ENCODE results near the gene MYH8.

Gene MYH8

DNA sequence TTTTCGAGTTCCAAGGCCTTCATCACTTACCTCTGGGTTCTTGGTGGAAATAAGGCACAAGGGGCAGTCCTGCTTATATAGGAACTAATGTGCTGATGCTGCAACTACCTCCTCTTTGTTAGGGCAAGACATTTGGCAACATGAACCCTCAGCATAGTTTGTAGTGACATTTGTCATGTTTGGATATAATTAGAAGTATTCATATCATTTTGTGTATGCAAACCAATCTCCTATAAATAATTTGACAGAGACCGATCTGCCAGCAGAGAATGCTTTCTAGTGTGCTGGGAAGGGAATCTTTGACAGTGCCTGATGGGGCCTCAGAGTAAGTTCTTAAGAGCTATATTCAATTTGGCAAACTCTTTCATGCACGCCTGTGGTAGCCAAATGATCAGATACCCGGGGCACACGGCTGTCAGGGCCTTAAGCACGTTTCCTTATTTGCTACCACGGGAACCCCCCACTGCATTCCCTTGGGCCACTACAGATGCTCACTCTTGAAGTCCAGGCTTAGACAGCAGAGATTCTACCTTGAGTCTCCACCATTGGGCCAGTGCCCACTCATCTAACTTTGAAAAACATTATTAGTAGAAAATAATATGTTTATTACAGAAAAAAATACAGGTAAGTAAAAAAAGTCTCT lies at the start of gene MYH8:
MYH8 (minus strand) TSS at position 51 of the 643 bp plus-strand sequence. CDS start 1,723 bp downstream, outside the sequence.
- DNase-seq (ENCODE audit: low read depth): no peak

DNA sequence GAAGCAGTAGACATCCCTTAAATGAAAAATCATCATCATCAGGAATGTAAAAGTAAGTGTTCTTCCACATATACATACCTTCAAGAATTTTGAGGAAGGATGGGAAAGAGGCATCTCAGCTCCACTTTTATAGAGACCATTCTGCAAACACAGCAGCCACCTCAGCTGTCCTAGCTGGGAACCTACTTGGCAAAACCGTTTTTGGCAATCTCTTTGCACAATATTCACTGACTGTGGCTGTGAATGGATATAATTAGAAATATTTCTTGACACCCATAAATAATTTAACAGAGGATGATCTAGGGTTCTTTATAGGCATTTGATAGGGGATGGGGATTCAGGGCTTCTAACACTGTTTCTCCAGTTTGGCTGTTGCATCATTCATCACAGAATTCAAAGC lies 47.7 kb upstream of the MYH8 start, which contains the start of gene MYH4:
MYH4 (minus strand) TSS at position 101 of the 400 bp plus-strand sequence. CDS start 2,814 bp downstream, outside the sequence.
- no peak for DNase-seq (ENCODE audit: low read depth)

GRCh38 chr17:10463402-10463801 lies 41.7 kb upstream of the MYH8 start:
- DNase-seq (ENCODE audit: low read depth): no peak

DNA sequence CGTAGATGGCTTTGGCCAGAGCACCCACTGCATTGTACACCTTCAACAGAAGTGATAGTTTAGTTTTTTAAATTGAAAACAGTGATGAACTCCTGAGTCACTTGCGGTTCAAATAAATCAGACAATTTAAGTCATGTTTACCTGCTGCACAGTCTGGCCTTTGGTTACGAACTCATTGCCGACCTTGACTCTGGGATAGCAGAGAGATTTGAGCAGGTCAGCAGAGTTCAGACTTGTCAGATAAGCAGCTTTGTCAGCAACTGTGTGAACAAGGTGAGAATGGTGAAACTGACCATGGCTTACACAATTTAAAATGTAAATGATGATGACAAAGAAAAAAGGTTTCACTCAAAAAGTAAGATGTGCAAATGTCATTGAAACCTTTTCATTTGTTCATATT lies 38.3 kb upstream of the MYH8 start:
- DNase-seq (ENCODE audit: low read depth): no peak

DNA sequence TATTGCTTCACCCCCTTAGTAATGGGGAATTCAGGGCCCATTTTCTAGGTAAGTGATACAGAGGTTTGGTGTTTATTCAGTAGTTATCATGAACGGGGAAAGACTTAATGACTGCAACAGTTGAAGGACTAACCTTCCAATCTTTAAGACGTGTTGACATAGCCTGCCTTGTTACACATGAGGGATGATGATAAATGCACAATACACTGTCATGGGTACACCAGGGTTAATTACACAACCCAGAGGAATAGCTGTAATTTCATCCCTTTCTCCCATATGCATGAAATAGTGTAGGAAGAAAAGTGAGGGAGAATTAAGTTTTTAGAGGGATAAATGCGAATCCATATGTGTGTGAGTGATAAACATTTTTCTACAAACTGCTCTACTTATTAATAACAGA lies 37.0 kb upstream of the MYH8 start:
- DNase-seq (ENCODE audit: low read depth): no peak

DNA sequence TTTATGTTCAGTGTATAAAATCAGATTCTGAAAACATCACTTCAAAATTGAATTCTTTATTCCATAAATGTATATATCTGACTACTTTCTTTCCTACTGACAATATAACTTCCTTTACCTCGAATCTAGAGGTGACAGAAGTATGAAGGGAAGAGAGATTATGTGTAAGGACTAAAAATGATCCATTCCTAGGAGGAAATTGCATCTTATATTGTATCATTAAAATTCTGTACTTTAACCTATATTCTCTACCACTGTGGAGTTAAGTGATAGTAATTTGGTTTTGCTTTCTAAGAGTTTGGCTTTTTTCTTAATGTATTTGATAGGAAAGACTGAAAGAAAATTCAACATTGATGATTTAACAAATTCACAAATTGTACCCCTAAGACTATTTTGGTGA lies 36.2 kb upstream of the MYH8 start:
- no peak for DNase-seq (ENCODE audit: low read depth)

GRCh38 chr17:10447026-10447931 lies 25.5 kb upstream of the MYH8 start:
- DNase-seq (ENCODE audit: low read depth): no peak

- no peak for DNase-seq (ENCODE audit: low read depth)
Measured at GRCh38 chr17:10439816-10440215, 18.1 kb upstream of the MYH8 start.

- DNase-seq (ENCODE audit: low read depth): no peak
Measured at GRCh38 chr17:10435096-10435495, 13.3 kb upstream of the MYH8 start.

DNA sequence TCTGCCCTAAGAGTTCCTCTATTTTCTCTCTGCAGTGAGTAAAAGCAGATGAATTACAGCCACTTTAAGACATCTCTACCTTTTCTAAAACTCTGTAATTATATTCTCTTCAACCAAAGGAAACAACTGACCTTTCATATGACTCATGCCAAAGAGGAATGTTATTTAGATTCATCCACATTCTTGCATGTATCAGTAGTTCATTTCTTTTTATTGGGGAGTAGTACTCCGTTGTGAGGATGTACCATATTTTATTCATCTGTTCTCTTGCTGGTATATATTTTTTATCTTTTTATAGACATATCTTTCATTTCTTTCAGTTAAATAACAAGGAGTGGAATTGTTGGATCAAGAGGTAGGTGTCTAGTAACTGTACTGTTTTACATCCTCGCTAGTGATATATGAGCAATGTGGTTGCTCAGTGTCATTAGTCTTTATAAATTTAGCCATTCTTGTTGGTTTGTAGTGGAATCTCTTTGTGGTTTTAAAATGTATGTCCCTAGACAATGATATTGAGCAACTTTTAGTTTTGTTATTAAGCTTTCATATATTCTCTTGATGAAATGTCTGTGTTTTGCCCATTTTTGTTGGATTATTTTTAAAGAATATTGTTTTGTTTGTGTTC lies 7.8 kb upstream of the MYH8 start:
- DNase-seq (ENCODE audit: low read depth): no peak

DNA sequence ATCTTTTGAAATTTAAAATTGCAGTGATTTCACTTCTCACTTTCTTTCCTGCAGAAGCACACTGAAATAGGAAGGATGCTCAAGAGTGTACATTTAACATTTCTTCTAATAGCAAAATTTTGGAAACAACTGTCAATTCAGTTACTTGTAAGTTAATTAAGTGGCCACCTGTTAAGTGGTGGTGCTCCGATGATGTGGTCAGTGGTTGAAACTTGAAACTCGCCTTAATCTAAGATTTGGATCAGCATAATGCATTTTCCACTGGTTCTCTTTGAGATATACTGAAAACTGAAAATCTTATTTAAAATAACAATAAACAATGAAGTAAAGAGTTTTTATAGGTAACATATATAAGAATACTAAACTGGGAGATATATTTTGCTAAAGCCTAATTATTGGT lies 7.0 kb upstream of the MYH8 start:
- no peak for DNase-seq (ENCODE audit: low read depth)

DNA sequence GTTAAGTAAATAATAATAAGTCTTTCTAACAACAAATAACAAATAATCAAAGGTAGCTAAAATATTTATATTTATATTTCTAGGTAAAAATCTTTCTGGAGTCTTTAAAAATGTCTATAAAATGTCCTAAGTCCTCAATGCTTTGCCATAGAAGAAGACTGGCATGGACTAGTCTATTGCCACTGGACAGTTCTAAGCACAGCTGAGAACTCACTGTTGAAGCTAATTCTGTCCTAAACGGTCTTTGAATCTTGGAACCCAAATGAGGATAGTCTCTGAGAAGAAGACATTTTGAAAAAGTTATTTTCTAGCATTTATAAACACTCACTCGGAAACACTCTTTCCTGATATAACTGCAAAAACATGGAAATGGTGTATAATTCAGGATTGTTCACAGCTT lies 539 bp downstream of the MYH8 start:
- DNase-seq (ENCODE audit: low read depth): no peak

DNA sequence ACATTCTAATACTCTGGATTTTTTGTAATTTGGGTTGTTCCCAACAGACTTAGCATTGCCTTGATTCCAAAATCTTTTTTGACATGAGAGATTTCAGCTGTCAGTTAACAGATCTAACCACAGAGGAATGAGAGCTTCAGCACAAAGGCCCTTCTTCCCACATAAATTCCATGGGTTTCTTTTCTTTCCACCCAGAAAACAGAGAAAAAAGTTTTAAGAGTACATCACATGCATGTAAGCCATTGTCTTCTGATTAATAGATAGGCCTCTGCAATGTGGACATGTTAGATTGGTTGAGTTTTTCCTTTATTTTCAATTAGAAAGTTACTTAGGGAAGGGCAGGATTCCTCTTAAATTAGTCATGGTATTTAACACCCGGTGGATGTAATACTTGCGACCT lies 939 bp downstream of the MYH8 start:
- DNase-seq (ENCODE audit: low read depth): no peak

GRCh38 chr17:10417431-10417830 lies 4.3 kb downstream of the MYH8 start:
- no peak for DNase-seq (ENCODE audit: low read depth)

DNA sequence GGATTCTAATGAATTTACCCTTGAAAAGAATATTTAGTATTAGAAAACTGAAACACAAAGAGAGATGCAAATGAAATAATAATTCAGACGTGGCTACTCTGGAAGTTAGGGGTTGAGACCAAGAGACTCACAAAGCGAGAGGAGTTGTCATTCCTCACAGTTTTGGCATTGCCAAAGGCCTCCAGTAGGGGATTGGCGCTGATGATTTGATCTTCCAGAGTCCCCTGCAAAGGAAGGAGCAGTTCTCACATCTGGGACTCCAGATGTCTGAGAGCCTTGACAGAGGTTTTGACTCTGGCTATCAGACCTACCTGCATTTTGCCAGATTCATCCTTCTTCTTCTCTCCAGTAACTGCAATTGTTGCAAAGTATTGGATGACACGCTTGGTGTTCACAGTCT lies 6.6 kb downstream of the MYH8 start:
- DNase-seq (ENCODE audit: low read depth): no peak

GRCh38 chr17:10403589-10403988 lies 18.2 kb downstream of the MYH8 start:
- no peak for DNase-seq (ENCODE audit: low read depth)

- no peak for DNase-seq (ENCODE audit: low read depth)
Measured at GRCh38 chr17:10398352-10398751, 23.4 kb downstream of the MYH8 start.

GRCh38 chr17:10396524-10397163 lies 25.1 kb downstream of the MYH8 start:
- DNase-seq (ENCODE audit: low read depth): no peak

DNA sequence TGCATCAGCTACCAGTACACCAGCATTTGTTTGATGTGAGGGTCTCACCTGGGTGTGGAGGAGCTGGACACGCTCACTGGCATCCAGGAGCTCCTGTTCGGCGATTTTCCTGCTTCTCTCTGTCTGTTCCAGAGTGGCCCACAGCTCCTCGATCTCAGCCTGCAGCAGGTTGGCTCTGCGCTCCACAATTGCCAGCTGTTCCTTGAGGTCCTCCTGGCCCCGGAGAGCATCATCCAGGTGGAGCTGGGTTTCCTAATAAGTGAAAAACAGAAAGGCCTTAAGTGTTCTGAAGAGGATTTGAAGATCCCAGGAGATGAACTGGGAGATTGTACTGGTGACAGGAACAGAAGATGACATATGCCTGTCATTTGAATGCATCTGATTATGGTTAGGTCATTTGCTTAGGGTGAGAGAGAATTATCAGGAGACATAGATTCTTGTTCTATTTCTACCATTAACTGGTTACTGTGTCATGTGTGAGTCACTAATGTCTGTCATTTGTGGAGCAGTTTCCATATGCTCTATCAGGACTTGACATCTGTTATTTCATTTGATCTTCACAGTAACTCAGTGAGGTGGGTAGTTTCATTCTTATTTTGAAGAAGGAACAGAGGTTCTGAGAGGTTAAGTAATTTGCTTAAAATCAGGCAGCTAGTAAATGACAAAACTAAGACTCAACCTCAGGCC lies 27.4 kb downstream of the MYH8 start:
- no peak for DNase-seq (ENCODE audit: low read depth)

- no peak for DNase-seq (ENCODE audit: low read depth)
Measured at GRCh38 chr17:10392880-10393279, 28.9 kb downstream of the MYH8 start.

- no peak for DNase-seq (ENCODE audit: low read depth)
Measured at GRCh38 chr17:10385871-10386270, 35.9 kb downstream of the MYH8 start.

GRCh38 chr17:10384175-10384574 lies 37.6 kb downstream of the MYH8 start:
- no peak for DNase-seq (ENCODE audit: low read depth)

All from activated T-helper 9 cell treated with anti-CD3 and anti-CD28 coated beads, Interleukin-2, amount 50 U/mL, for 16 hours (primary cell).